HG03460 (cell line): ENCODE measurements around the gene GAL3ST2.
"Not testable (repeated sequence)": the region's sequence is repeated elsewhere in the genome, so short reads cannot be mapped to it uniquely, and the experiment has no call there.

Experiments
- ATAC-seq: cut with Tn5 transposase; IDR thresholded peaks from one replicate; pipeline ENCODE4 v1.9.1; 2021; ENCODE audit not compliant: unreplicated experiment

Gene GAL3ST2

GRCh38 chr2:241776336-241777169 lies at the start of gene GAL3ST2:
TSS of gene GAL3ST2 (plus strand) at chr2:241776822. CDS start at chr2:241776956, 134 bp downstream.
- ATAC-seq, result no peak

GRCh38 chr2:241728000-241728399 lies 48.6 kb upstream of the GAL3ST2 start:
- ATAC-seq, result no peak

GRCh38 chr2:241728627-241729026 lies 48.0 kb upstream of the GAL3ST2 start:
- ATAC-seq, result no peak

GRCh38 chr2:241729868-241730267 lies 46.8 kb upstream of the GAL3ST2 start:
- no peak for ATAC-seq

GRCh38 chr2:241730671-241731293 lies 45.8 kb upstream of the GAL3ST2 start:
- ATAC-seq, result no peak

GRCh38 chr2:241732513-241733186 lies 44.0 kb upstream of the GAL3ST2 start:
- ATAC-seq, result not testable (repeated sequence)

GRCh38 chr2:241733391-241734207 lies 43.0 kb upstream of the GAL3ST2 start:
- ATAC-seq, result no peak

GRCh38 chr2:241734208-241734466 lies 42.5 kb upstream of the GAL3ST2 start:
- ATAC-seq, result peak; percentile 15

GRCh38 chr2:241734467-241735208 lies 42.0 kb upstream of the GAL3ST2 start, which contains the start of gene D2HGDH:
TSS of gene D2HGDH (plus strand) at chr2:241734630. CDS start at chr2:241735225, 595 bp downstream.
- peak; percentile 70 for ATAC-seq

GRCh38 chr2:241736111-241736510 lies 40.5 kb upstream of the GAL3ST2 start:
- no peak for ATAC-seq

GRCh38 chr2:241738040-241738686 lies 38.5 kb upstream of the GAL3ST2 start:
- ATAC-seq, result no peak

- ATAC-seq, result no peak
These were observed 37.4 kb upstream of the GAL3ST2 start for GRCh38 chr2:241739177-241739576.

GRCh38 chr2:241739651-241740050 lies 37.0 kb upstream of the GAL3ST2 start:
- ATAC-seq, result no peak

- ATAC-seq, result no peak
These were observed 35.6 kb upstream of the GAL3ST2 start for GRCh38 chr2:241741016-241741415.

- ATAC-seq, result no peak
These were observed 34.2 kb upstream of the GAL3ST2 start for GRCh38 chr2:241742320-241742939.

- not testable (repeated sequence) for ATAC-seq
These were observed 33.6 kb upstream of the GAL3ST2 start for GRCh38 chr2:241743008-241743407.

- ATAC-seq, result no peak
These were observed 33.0 kb upstream of the GAL3ST2 start for GRCh38 chr2:241743620-241744019.

- ATAC-seq, result no peak
These were observed 32.4 kb upstream of the GAL3ST2 start for GRCh38 chr2:241744028-241744754.

- no peak for ATAC-seq
These were observed 31.3 kb upstream of the GAL3ST2 start for GRCh38 chr2:241745276-241745675.
